GM12891 (cell line): ENCODE data around the gene PANK3. TPM values are rescaled to one million over a fixed set of nuclear protein-coding genes. Genes with fewer than 3 reads are reported as not detected.

Experiments used
- DNase-seq: peaks from one replicate; pipeline ENCODE4 v3.0.0; 2011; ENCODE audit warnings: low spot score; ENCODE audit not compliant: insufficient read length
- FAIRE-seq: peaks from 2 replicates; lab custom pipeline; 2011; peaks lifted over from hg19 to GRCh38; lab: Jason Lieb, UNC
- PAX5 ChIP-seq: IDR thresholded peaks from 2 replicates; pipeline ENCODE4 v1.6.1; 2011; ENCODE audit warnings: low read length, moderate library complexity, mild to moderate bottlenecking; ENCODE audit not compliant: insufficient read depth, severe bottlenecking
- POLR2A ChIP-seq: IDR thresholded peaks from 2 replicates; pipeline ENCODE4 v1.6.1; 2011; ENCODE audit warnings: low read depth, low read length, control low read depth
- POLR2AphosphoS5 ChIP-seq: IDR thresholded peaks from 2 replicates; pipeline ENCODE4 v1.6.1; 2011; ENCODE audit warnings: low read depth, low read length, control low read depth
- POU2F2 ChIP-seq: IDR thresholded peaks from 2 replicates; pipeline ENCODE4 v1.6.1; 2011; ENCODE audit warnings: low read depth, mild to moderate bottlenecking, control low read depth, low read length, moderate library complexity
- SPI1 ChIP-seq: IDR thresholded peaks from 2 replicates; pipeline ENCODE4 v1.6.1; 2011; ENCODE audit warnings: low read depth, low read length, control low read depth
- TAF1 ChIP-seq: IDR thresholded peaks from 2 replicates; pipeline ENCODE4 v1.6.1; 2011; ENCODE audit warnings: low read depth, low read length, control low read depth
- polyA plus RNA-seq: library from polyadenylated mRNA; unstranded; fragments of >200 nt; gene quantifications from one replicate; pipeline ENCODE4 v1.2.1, GENCODE V29; 2012; ENCODE audit warnings: low read depth, missing spikeins, inconsistent platforms; ENCODE audit not compliant: missing spikeins

PANK3 gene
- polyA plus RNA-seq: 8.0 TPM

GRCh38 chr5:168578538-168579487 lies at the start of gene PANK3:
Gene PANK3 (minus strand): TSS chr5:168579368. CDS start chr5:168579283, 85 bp downstream.
- FAIRE-seq (peak; percentile 31), DNase-seq (peak; percentile 71)
- TF ChIP-seq SPI1 (no peak; the same call in 1 of the 2 replicates), POU2F2 (0 out of 2 replicates have a peak, but pooled peaks have one; percentile 40), PAX5 (no peak), TAF1 (no peak; the same call in 1 of the 2 replicates), POLR2A (peak; percentile 80), POLR2AphosphoS5 (peak; percentile 74; the same call in 1 of the 2 replicates)

- DNase-seq (no peak), FAIRE-seq (no peak)
- TF ChIP-seq POU2F2 (no peak), SPI1 (no peak), TAF1 (no peak), PAX5 (no peak), POLR2A (no peak), POLR2AphosphoS5 (no peak)
Measured at GRCh38 chr5:168624850-168625364, 45.7 kb upstream of the PANK3 start.

GRCh38 chr5:168620807-168621206 lies 41.6 kb upstream of the PANK3 start:
- DNase-seq (no peak), FAIRE-seq (no peak)
- TF ChIP-seq SPI1 (no peak), POLR2AphosphoS5 (no peak), TAF1 (no peak), POLR2A (no peak), POU2F2 (no peak), PAX5 (no peak)

GRCh38 chr5:168614661-168615060 lies 35.5 kb upstream of the PANK3 start:
- FAIRE-seq (no peak), DNase-seq (no peak)
- TF ChIP-seq SPI1: no peak
- no peak for TF ChIP-seq PAX5
- TF ChIP-seq TAF1: no peak
- no peak for TF ChIP-seq POLR2AphosphoS5
- TF ChIP-seq POU2F2: no peak
- no peak for TF ChIP-seq POLR2A

- no peak for TF ChIP-seq TAF1
- TF ChIP-seq SPI1: no peak
- TF ChIP-seq POLR2AphosphoS5: no peak
- no peak for TF ChIP-seq PAX5
- no peak for TF ChIP-seq POLR2A
- no peak for TF ChIP-seq POU2F2
- DNase-seq (no peak), FAIRE-seq (no peak)
Measured at GRCh38 chr5:168613996-168614395, 34.8 kb upstream of the PANK3 start.

GRCh38 chr5:168613396-168613795 lies 34.2 kb upstream of the PANK3 start:
- TF ChIP-seq TAF1 (no peak), POLR2A (no peak), SPI1 (no peak), POU2F2 (no peak), PAX5 (no peak), POLR2AphosphoS5 (no peak)
- DNase-seq (no peak), FAIRE-seq (no peak)

GRCh38 chr5:168612996-168613395 lies 33.8 kb upstream of the PANK3 start:
- TF ChIP-seq TAF1 (no peak), PAX5 (no peak), POU2F2 (no peak)
- peak; percentile 63 for FAIRE-seq
- DNase-seq: no peak

- TF ChIP-seq POLR2A: no peak
- no peak for TF ChIP-seq TAF1
- TF ChIP-seq SPI1: no peak
- TF ChIP-seq POU2F2: no peak
- TF ChIP-seq PAX5: no peak
- TF ChIP-seq POLR2AphosphoS5: no peak
- DNase-seq (no peak), FAIRE-seq (no peak)
Measured at GRCh38 chr5:168612123-168612522, 33.0 kb upstream of the PANK3 start.

GRCh38 chr5:168611165-168611564 lies 32.0 kb upstream of the PANK3 start:
- no peak for DNase-seq
- TF ChIP-seq POLR2AphosphoS5 (no peak), TAF1 (no peak), POLR2A (no peak), SPI1 (no peak), POU2F2 (no peak), PAX5 (no peak)
- FAIRE-seq: no peak
